H9 (cell line): ENCODE data around the gene CAMTA1. TPM values are rescaled to one million over a fixed set of nuclear protein-coding genes. Genes with fewer than 3 reads are reported as not detected.

ENCODE experiments used
- DNase-seq: peaks from one replicate; pipeline ENCODE4 v3.0.0-alpha.2; 2017
- H2AFZ ChIP-seq: one replicate; pipeline ENCODE4 v1.6.1; 2013; ENCODE audit warnings: mild to moderate bottlenecking, low read length, control low read depth, moderate library complexity
- H2AK5ac ChIP-seq: 2 replicates; pipeline ENCODE4 v1.6.1; 2013; ENCODE audit warnings: low read length, control low read depth, mixed read lengths; ENCODE audit not compliant: insufficient read length
- H2BK120ac ChIP-seq: one replicate; pipeline ENCODE4 v1.6.1; 2013; ENCODE audit warnings: low read depth, mild to moderate bottlenecking, low read length, control low read depth, inconsistent platforms; ENCODE audit not compliant: poor library complexity, severe bottlenecking
- H2BK12ac ChIP-seq: 2 replicates; pipeline ENCODE4 v1.6.1; 2013; ENCODE audit warnings: low read length, control low read depth, mixed read lengths, low read depth; ENCODE audit not compliant: insufficient read length
- H2BK15ac ChIP-seq: 2 replicates; pipeline ENCODE4 v1.6.1; 2013; ENCODE audit warnings: low read depth, low read length, control low read depth
- H2BK20ac ChIP-seq: one replicate; pipeline ENCODE4 v1.6.1; 2013; ENCODE audit warnings: low read depth, mild to moderate bottlenecking, low read length, control low read depth, inconsistent platforms; ENCODE audit not compliant: poor library complexity, severe bottlenecking
- H2BK5ac ChIP-seq: 2 replicates; pipeline ENCODE4 v1.6.1; 2013; ENCODE audit warnings: low read length, control low read depth, mixed read lengths; ENCODE audit not compliant: insufficient read length
- H3K14ac ChIP-seq: 2 replicates; pipeline ENCODE4 v1.6.1; 2013; ENCODE audit warnings: low read length, control low read depth; ENCODE audit not compliant: insufficient read depth
- H3K18ac ChIP-seq: 2 replicates; pipeline ENCODE4 v1.6.1; 2013; ENCODE audit warnings: low read depth, mild to moderate bottlenecking, mixed read lengths, low read length, control low read depth; ENCODE audit not compliant: insufficient read length
- H3K23ac ChIP-seq: 2 replicates; pipeline ENCODE4 v1.6.1; 2013; ENCODE audit warnings: low read length, control low read depth, mixed read lengths, low read depth; ENCODE audit not compliant: insufficient read length
- H3K23me2 ChIP-seq: 2 replicates; pipeline ENCODE4 v1.6.1; 2013; ENCODE audit warnings: low read depth, mild to moderate bottlenecking, mixed read lengths, low read length, control low read depth; ENCODE audit not compliant: insufficient read length, poor library complexity, severe bottlenecking
- H3K27ac ChIP-seq: 2 replicates; pipeline ENCODE4 v1.5.1; 2013; ENCODE audit warnings: low read length, control low read depth, mixed read lengths, low read depth; ENCODE audit not compliant: insufficient read length
- H3K27me3 ChIP-seq: 2 replicates; pipeline ENCODE4 v1.6.1; 2013; ENCODE audit warnings: low read length, control low read depth, inconsistent platforms; ENCODE audit not compliant: insufficient read depth
- H3K4ac ChIP-seq: 2 replicates; pipeline ENCODE4 v1.6.1; 2013; ENCODE audit warnings: low read depth, mild to moderate bottlenecking, control low read depth, inconsistent platforms, low read length, moderate library complexity
- H3K4me1 ChIP-seq: 2 replicates; pipeline ENCODE4 v1.6.1; 2013; ENCODE audit warnings: low read length, control low read depth, inconsistent platforms; ENCODE audit not compliant: insufficient read depth
- H3K4me2 ChIP-seq: 2 replicates; pipeline ENCODE4 v1.6.1; 2013; ENCODE audit warnings: low read length, control low read depth, mixed read lengths; ENCODE audit not compliant: insufficient read length, insufficient read depth
- H3K56ac ChIP-seq: 2 replicates; pipeline ENCODE4 v1.6.1; 2013; ENCODE audit warnings: low read depth, mild to moderate bottlenecking, mixed read lengths, low read length, control low read depth; ENCODE audit not compliant: insufficient read length
- H3K79me1 ChIP-seq: 2 replicates; pipeline ENCODE4 v1.6.1; 2013; ENCODE audit warnings: low read depth, mild to moderate bottlenecking, moderate library complexity, low read length, control low read depth, inconsistent platforms; ENCODE audit not compliant: insufficient read depth, poor library complexity, severe bottlenecking
- H3K79me2 ChIP-seq: 2 replicates; pipeline ENCODE4 v1.6.1; 2013; ENCODE audit warnings: low read length, control low read depth, inconsistent platforms; ENCODE audit not compliant: insufficient read depth
- H3K9ac ChIP-seq: 2 replicates; pipeline ENCODE4 v1.6.1; 2013; ENCODE audit warnings: low read length, control low read depth, mixed read lengths; ENCODE audit not compliant: insufficient read length; ENCODE audit errors: extremely low read depth
- H3K9me3 ChIP-seq: one replicate; pipeline ENCODE4 v1.6.1; 2013; ENCODE audit warnings: low read depth, low read length, inconsistent platforms; ENCODE audit not compliant: control insufficient read depth
- H3T11ph ChIP-seq: one replicate; pipeline ENCODE4 v1.6.1; 2013; ENCODE audit warnings: mild to moderate bottlenecking, low read length, control low read depth, inconsistent platforms
- H4K20me1 ChIP-seq: one replicate; pipeline ENCODE4 v1.6.1; 2013; ENCODE audit not compliant: control insufficient read depth, insufficient read length, insufficient read depth
- H4K5ac ChIP-seq: 2 replicates; pipeline ENCODE4 v1.6.1; 2013; ENCODE audit warnings: low read depth, mild to moderate bottlenecking, mixed read lengths, low read length, control low read depth; ENCODE audit not compliant: insufficient read length
- H4K8ac ChIP-seq: replicated peaks from 2 replicates; pipeline ENCODE4 v1.6.1; 2013; ENCODE audit warnings: low read length, control low read depth, mixed read lengths, low read depth; ENCODE audit not compliant: insufficient read length
- H4K91ac ChIP-seq: 2 replicates; pipeline ENCODE4 v1.6.1; 2013; ENCODE audit warnings: low read depth, mild to moderate bottlenecking, moderate library complexity, mixed read lengths, low read length, control low read depth; ENCODE audit not compliant: insufficient read length
- H3K27ac Mint-ChIP-seq, 3 experiments: 2 replicates in 2 of 3; 3 replicates in 1 of 3; pipeline ENCODE4 v1.8.0; 2020 to 2021; ENCODE audit warnings: mixed read lengths in 3 of 3, mild to moderate bottlenecking in 1 of 3, moderate library complexity in 1 of 3
- H3K27me3 Mint-ChIP-seq: 2 replicates; pipeline ENCODE4 v1.8.0; 2021; ENCODE audit warnings: low read depth, mild to moderate bottlenecking, moderate library complexity, mixed read lengths
- H3K36me3 Mint-ChIP-seq, 3 experiments: 2 replicates in 2 of 3; 3 replicates in 1 of 3; pipeline ENCODE4 v1.8.0; 2020 to 2021; ENCODE audit warnings: low read depth in 3 of 3, mixed read lengths in 3 of 3; ENCODE audit not compliant: insufficient read depth in 1 of 3
- H3K4me1 Mint-ChIP-seq, 2 experiments: 2 replicates each; pipeline ENCODE4 v1.8.0; 2020; ENCODE audit warnings: mixed read lengths in 2 of 2
- H3K4me3 Mint-ChIP-seq, 2 experiments: 2 replicates in 1 of 2; 3 replicates in 1 of 2; pipeline ENCODE4 v1.8.0; 2020 to 2021; ENCODE audit warnings: mild to moderate bottlenecking in 2 of 2, mixed read lengths in 2 of 2, moderate library complexity in 1 of 2
- H3K9me3 Mint-ChIP-seq, 2 experiments: 2 replicates in 1 of 2; 3 replicates in 1 of 2; pipeline ENCODE4 v1.8.0; 2020; ENCODE audit warnings: mild to moderate bottlenecking in 2 of 2, mixed read lengths in 2 of 2, moderate library complexity in 1 of 2
- CTCF ChIP-seq: fragments of 200-600 bp; sonication (generic); conservative IDR thresholded peaks from 3 replicates; pipeline ENCODE4 v1.8.0; 2021; ENCODE audit warnings: antibody characterized with exemption, mild to moderate bottlenecking
- WGBS: extraction: QIAGEN DNeasy Blood & Tissue Kit; methylation state at CpG from one replicate; pipeline ENCODE4 v1.1.7; 2013; ENCODE audit warnings: missing lambda C conversion rate, low lambda C conversion rate, mixed read lengths; ENCODE audit not compliant: insufficient read length; ENCODE audit errors: extremely low coverage; 5-methylcytosine and 5-hydroxymethylcytosine counted together
- total RNA-seq: library from RNA; stranded (reverse); gene quantifications from 2 replicates; pipeline ENCODE4 v1.2.1, GENCODE V29; 2021

The CAMTA1 gene
- total RNA-seq, 1 experiment from 2014 or later = 115 TPM

DNA sequence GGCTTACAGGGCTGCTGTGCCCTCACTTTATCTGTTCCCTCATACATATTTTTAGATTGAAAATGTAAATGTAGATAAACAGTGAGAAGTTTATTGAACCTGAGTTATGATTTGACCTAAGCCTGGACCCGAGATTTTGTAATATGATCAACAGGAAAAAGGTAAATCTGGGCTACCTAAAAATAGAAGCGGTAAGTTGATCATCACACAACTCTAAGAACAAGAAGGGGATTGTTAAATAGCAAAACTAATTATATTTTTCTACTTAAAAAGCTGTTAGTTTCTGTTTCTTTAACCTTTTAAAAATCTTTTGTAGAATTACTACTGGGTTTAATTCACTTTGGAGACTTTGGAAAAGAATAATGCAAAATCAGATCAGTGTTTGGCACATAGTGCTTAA, 35.6 kb downstream of the CAMTA1 start:
- Histone ChIP-seq H4K20me1 (no peaks in the 10 kb centered on the region), H4K5ac (no peak overlapping the region), H3K27ac (no peak overlapping the region), H3K4ac (no peak overlapping the region), H3K4me1 (0 out of 2 replicates have a peak, but pooled peaks cover 2% of the 10 kb centered on the region), H3K27me3 (no peaks in the 10 kb centered on the region), H2AK5ac (no peak overlapping the region), H3K9me3 (no peaks in the 10 kb centered on the region), H3T11ph (no peak overlapping the region), H3K18ac (no peak overlapping the region), H3K23me2 (no peaks in the 10 kb centered on the region), H3K56ac (no peak overlapping the region), H2BK12ac (no peak overlapping the region), H4K91ac (no peak overlapping the region), H2BK120ac (no peak overlapping the region), H2BK5ac (no peak overlapping the region), H3K4me2 (no peak overlapping the region), H3K23ac (no peak overlapping the region), H3K9ac (no peak overlapping the region), H2BK20ac (no peak overlapping the region), H2AFZ (no peak overlapping the region), H3K14ac (no peak overlapping the region), H3K79me2 (peaks cover 2% of the 10 kb centered on the region; the same call in 1 of the 2 replicates), H2BK15ac (no peak overlapping the region), H4K8ac (no peak overlapping the region), H3K79me1 (peaks cover 3% of the 10 kb centered on the region)
- DNase-seq = no peak
- no peak overlapping the region for H3K4me3 Mint-ChIP-seq
- no peaks in the 10 kb centered on the region for H3K27me3 Mint-ChIP-seq
- no peaks in the 10 kb centered on the region for H3K9me3 Mint-ChIP-seq
- H3K4me1 Mint-ChIP-seq = peaks cover 15 to 18% of the 10 kb centered on the region in 2 experiments
- H3K27ac Mint-ChIP-seq = no peak overlapping the region
- no CpG with 5 or more reads among the region's 2 CpGs for WGBS
- TF ChIP-seq CTCF = no peak
- H3K36me3 Mint-ChIP-seq = 0 out of 7 replicates have a peak, but pooled peaks cover 0 to 13% (median 7%) of the 10 kb centered on the region in 3 experiments
